PFSK-1 (cell line): Measurements from ENCODE around the gene ELOVL4. TPM values are rescaled to one million over a fixed set of nuclear protein-coding genes. Genes with fewer than 3 reads are reported as not detected.

ENCODE experiments used
- FOXP2 ChIP-seq: optimal IDR thresholded peaks from 2 replicates; pipeline ENCODE3; 2011; ENCODE audit warnings: borderline replicate concordance, control low read depth, inconsistent platforms; ENCODE audit not compliant: insufficient read depth; ENCODE audit errors: extremely low read length, extremely low read depth
- POLR2AphosphoS5 ChIP-seq: IDR thresholded peaks from 2 replicates; pipeline ENCODE4 v1.6.1; 2012; ENCODE audit warnings: low read depth, mild to moderate bottlenecking, control low read depth, low read length, moderate library complexity
- SIN3A ChIP-seq: IDR thresholded peaks from 2 replicates; pipeline ENCODE4 v1.6.1; 2012; ENCODE audit warnings: mild to moderate bottlenecking, low read length, moderate library complexity, borderline replicate concordance; ENCODE audit not compliant: insufficient read depth
- TAF1 ChIP-seq: IDR thresholded peaks from 2 replicates; pipeline ENCODE4 v1.6.1; 2012; ENCODE audit warnings: low read length, control low read depth, borderline replicate concordance; ENCODE audit not compliant: insufficient read depth
- polyA plus RNA-seq: library from polyadenylated mRNA; unstranded; fragments of >200 nt; gene quantifications from one replicate; pipeline ENCODE4 v1.2.1, GENCODE V29; 2012; ENCODE audit warnings: low read depth, missing spikeins; ENCODE audit not compliant: insufficient read length
- TF ChIP-seq, protein P1 (sequence below), 2 experiments: IDR thresholded peaks; 2 replicates each; pipeline versions ENCODE4 v1.6.1 to v1.8.0; 2011 to 2012; ENCODE audit warnings: low read depth in 2 of 2, low read length in 2 of 2, control low read depth in 1 of 2, inconsistent platforms in 1 of 2, mild to moderate bottlenecking in 1 of 2, moderate library complexity in 1 of 2; ENCODE audit not compliant: insufficient read depth in 1 of 2

The ELOVL4 gene
- 0.13 TPM for polyA plus RNA-seq

- no peak for TF ChIP-seq POLR2AphosphoS5
- no peak for TF ChIP-seq FOXP2
- TF ChIP-seq, protein P1, sequence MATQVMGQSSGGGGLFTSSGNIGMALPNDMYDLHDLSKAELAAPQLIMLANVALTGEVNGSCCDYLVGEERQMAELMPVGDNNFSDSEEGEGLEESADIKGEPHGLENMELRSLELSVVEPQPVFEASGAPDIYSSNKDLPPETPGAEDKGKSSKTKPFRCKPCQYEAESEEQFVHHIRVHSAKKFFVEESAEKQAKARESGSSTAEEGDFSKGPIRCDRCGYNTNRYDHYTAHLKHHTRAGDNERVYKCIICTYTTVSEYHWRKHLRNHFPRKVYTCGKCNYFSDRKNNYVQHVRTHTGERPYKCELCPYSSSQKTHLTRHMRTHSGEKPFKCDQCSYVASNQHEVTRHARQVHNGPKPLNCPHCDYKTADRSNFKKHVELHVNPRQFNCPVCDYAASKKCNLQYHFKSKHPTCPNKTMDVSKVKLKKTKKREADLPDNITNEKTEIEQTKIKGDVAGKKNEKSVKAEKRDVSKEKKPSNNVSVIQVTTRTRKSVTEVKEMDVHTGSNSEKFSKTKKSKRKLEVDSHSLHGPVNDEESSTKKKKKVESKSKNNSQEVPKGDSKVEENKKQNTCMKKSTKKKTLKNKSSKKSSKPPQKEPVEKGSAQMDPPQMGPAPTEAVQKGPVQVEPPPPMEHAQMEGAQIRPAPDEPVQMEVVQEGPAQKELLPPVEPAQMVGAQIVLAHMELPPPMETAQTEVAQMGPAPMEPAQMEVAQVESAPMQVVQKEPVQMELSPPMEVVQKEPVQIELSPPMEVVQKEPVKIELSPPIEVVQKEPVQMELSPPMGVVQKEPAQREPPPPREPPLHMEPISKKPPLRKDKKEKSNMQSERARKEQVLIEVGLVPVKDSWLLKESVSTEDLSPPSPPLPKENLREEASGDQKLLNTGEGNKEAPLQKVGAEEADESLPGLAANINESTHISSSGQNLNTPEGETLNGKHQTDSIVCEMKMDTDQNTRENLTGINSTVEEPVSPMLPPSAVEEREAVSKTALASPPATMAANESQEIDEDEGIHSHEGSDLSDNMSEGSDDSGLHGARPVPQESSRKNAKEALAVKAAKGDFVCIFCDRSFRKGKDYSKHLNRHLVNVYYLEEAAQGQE (IDR thresholded peaks at IDR 0.05; ENCODE audit: insufficient read depth in 1 of 2, low read depth in 2 of 2, low read length in 2 of 2) = no peak
Measured at GRCh38 chr6:79947191-79948186, at the start of gene ELOVL4. Gene ELOVL4, minus strand, starts transcription at chr6:79947553. Its CDS starts 274 bp downstream, at chr6:79947279.

DNA sequence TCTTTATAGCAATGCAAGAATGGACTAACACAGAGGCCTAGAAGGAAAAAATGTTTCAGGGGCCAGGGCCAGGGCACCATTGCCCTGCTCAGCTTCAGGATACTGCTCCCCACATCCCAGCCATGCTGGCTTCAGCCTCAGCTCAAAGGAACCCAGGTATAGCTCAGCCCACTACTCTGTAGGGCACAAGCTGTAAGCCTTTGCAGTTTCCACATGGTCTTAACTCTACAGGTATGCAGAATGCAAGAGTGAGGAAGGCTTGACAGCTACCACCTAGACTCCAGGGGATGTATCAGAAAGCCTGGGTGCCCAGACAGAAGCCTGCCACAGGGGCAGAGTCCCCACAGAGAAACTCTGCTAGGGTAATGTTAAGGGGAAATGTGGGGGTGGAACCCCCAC, 46.6 kb upstream of the ELOVL4 start:
- TF ChIP-seq POLR2AphosphoS5 (no peak), FOXP2 (no peak), SIN3A (no peak), TAF1 (no peak)
- TF ChIP-seq, protein P1 (IDR thresholded peaks at IDR 0.05; ENCODE audit: insufficient read depth in 1 of 2, low read depth in 2 of 2, low read length in 2 of 2) = no peak

GRCh38 chr6:79993012-79993910, 45.9 kb upstream of the ELOVL4 start:
- TF ChIP-seq TAF1 (no peak), SIN3A (no peak), POLR2AphosphoS5 (no peak), FOXP2 (no peak)
- TF ChIP-seq, protein P1 (IDR thresholded peaks at IDR 0.05; ENCODE audit: insufficient read depth in 1 of 2, low read depth in 2 of 2, low read length in 2 of 2) = no peak

GRCh38 chr6:79989641-79990040, 42.3 kb upstream of the ELOVL4 start:
- TF ChIP-seq, protein P1 (IDR thresholded peaks at IDR 0.05; ENCODE audit: insufficient read depth in 1 of 2, low read depth in 2 of 2, low read length in 2 of 2) = no peak
- TF ChIP-seq POLR2AphosphoS5 (no peak), TAF1 (no peak), FOXP2 (no peak), SIN3A (no peak)
